WERI-Rb-1 (cell line): Measurements from ENCODE around the gene DOCK11.
A peak's percentile ranks its signal among the peaks of the same experiment; 100 is the strongest.

Source experiments
- DNase-seq: peaks from one replicate; pipeline ENCODE4 v3.0.0-alpha.2; 2020
- H3K27ac ChIP-seq: fragments of 250-450 bp; sonication (Bioruptor Pico); 2 replicates; pipeline ENCODE4 v1.5.1; 2020; ENCODE audit warnings: mild to moderate bottlenecking, moderate library complexity
- H3K27me3 ChIP-seq: fragments of 250-450 bp; sonication (Bioruptor Pico); 2 replicates; pipeline ENCODE4 v1.5.1; 2021; ENCODE audit warnings: mild to moderate bottlenecking, low read depth, moderate library complexity; ENCODE audit not compliant: insufficient read depth, severe bottlenecking
- H3K36me3 ChIP-seq: fragments of 250-450 bp; sonication (Bioruptor Pico); 2 replicates; pipeline ENCODE4 v1.5.1; 2020; ENCODE audit warnings: mild to moderate bottlenecking, moderate library complexity
- H3K4me3 ChIP-seq: 2 replicates; pipeline ENCODE4 v1.5.1; 2011; ENCODE audit warnings: low read depth, mild to moderate bottlenecking, control low read depth, low read length
- H3K9me3 ChIP-seq: fragments of 250-450 bp; sonication (Bioruptor Pico); 2 replicates; pipeline ENCODE4 v1.5.1; 2021; ENCODE audit warnings: mild to moderate bottlenecking, moderate library complexity; ENCODE audit not compliant: severe bottlenecking
- CTCF ChIP-seq: IDR thresholded peaks from 2 replicates; pipeline ENCODE4 v1.5.1; 2011; ENCODE audit warnings: low read depth, mild to moderate bottlenecking, control low read depth, inconsistent platforms, low read length

DOCK11 gene

GRCh38 chrX:118595501-118596042, 100.0 kb downstream of the DOCK11 start:
- no peak for TF ChIP-seq CTCF
- H3K27ac ChIP-seq: no peak overlapping the region
- peaks cover 25% of the 10 kb centered on the region for H3K27me3 ChIP-seq
- no peaks in the 10 kb centered on the region for H3K9me3 ChIP-seq
- H3K36me3 ChIP-seq: no peaks in the 10 kb centered on the region
- H3K4me3 ChIP-seq: no peak overlapping the region
- DNase-seq: no peak

DNA sequence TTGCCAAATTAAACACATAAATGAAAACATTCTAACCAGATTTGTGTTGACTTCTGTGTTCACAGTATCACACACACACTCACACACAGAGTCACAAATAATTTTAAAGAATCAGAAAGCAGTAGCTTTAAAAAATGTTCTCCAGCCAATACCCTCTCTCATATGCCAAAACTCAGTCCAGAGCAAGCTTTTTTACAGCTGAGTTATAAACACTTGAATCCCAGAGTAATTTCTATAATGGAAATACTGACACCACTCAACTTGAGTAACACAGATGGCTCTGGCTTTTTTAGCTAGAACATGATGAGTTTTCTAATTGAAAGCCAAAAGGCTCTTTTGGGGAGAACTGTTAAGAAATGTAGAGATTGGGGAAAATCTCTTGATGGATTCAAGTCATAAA, 100.8 kb downstream of the DOCK11 start:
- Histone ChIP-seq H3K36me3 (no peaks in the 10 kb centered on the region), H3K4me3 (no peak overlapping the region), H3K27ac (no peak overlapping the region), H3K9me3 (no peaks in the 10 kb centered on the region), H3K27me3 (peaks cover 30% of the 10 kb centered on the region)
- DNase-seq: no peak
- no peak for TF ChIP-seq CTCF

DNA sequence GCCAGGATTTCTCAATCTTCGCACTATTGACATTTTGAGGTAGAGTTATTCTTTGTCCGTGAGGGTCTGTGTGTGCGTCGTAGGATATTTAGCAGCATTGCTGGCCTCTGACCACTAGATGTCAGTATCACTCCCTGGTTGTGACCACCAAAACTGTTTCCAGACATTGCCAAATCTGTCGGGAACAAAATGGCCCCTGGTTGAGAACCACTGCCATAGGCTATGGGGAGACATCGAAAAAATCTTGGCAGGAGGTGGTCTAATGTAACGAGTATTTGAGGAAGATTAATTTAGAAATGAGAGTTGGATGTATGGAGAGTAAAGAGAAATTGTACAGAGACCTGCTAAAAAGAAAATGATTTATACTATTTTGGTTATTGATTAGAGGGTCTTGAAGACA, 108.4 kb downstream of the DOCK11 start:
- Histone ChIP-seq H3K27ac (no peak overlapping the region), H3K9me3 (no peaks in the 10 kb centered on the region), H3K36me3 (no peaks in the 10 kb centered on the region), H3K27me3 (peaks cover 44% of the 10 kb centered on the region), H3K4me3 (no peak overlapping the region)
- peak; percentile 79 for TF ChIP-seq CTCF
- DNase-seq: peak; percentile 35

DNA sequence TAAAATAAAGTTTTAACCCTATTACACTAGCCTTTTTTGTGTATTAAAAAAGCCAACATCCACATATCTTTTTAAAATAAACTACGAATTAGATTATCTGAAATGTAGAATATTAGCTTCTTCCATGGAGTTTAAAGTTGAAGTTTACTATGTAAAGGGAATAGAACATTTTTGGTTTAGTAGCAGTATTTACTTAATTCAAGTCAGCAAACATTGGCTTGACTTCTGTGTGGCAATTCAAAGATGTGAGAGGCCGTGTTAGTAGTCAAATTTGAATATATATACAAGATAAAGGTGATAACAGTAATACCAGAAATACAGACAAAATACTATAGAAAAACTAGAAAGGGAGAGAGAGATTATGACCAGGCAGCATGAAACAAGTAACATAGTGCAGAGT, 116.7 kb downstream of the DOCK11 start:
- Histone ChIP-seq H3K9me3 (no peaks in the 10 kb centered on the region), H3K27me3 (peaks cover 31% of the 10 kb centered on the region), H3K36me3 (no peaks in the 10 kb centered on the region), H3K4me3 (no peak overlapping the region), H3K27ac (no peak overlapping the region)
- no peak for TF ChIP-seq CTCF
- no peak for DNase-seq

- peaks cover 23% of the 10 kb centered on the region for H3K27me3 ChIP-seq
- no peaks in the 10 kb centered on the region for H3K36me3 ChIP-seq
- H3K27ac ChIP-seq: no peak overlapping the region
- DNase-seq: no peak
- H3K9me3 ChIP-seq: no peaks in the 10 kb centered on the region
- no peak overlapping the region for H3K4me3 ChIP-seq
- TF ChIP-seq CTCF: no peak
Observed at GRCh38 chrX:118614150-118614549, 118.5 kb downstream of the DOCK11 start.

DNA sequence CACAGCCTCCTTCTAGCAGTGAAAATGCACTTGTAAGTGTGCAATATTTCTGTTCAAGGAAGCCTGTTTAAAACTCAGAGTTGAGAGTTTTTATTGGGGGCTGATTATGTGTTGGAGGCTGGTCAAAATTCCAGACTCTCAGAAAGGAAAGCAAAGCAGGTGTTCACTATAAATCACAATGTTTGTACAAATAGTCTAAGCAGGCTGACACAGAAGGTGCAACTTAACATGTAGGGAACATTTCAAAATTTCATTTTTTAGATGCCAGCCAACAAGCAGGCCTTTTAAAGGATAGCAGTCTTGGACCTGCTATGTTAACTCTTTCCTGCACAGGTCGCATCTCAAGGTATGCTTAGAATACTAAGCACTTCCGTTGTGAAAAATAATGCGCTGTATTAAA, 119.5 kb downstream of the DOCK11 start:
- Histone ChIP-seq H3K4me3 (no peak overlapping the region), H3K27me3 (peaks cover 18% of the 10 kb centered on the region), H3K9me3 (no peaks in the 10 kb centered on the region), H3K36me3 (no peaks in the 10 kb centered on the region), H3K27ac (no peak overlapping the region)
- no peak for DNase-seq
- no peak for TF ChIP-seq CTCF
